NAMALWA (cell line): ENCODE results near the gene ZNF407.
A peak's percentile ranks its signal among the peaks of the same experiment; 100 is the strongest.

Experiments used
- DNase-seq: peaks from one replicate; pipeline ENCODE4 v3.0.0-alpha.2; 2015; ENCODE audit warnings: low spot score

Gene ZNF407

GRCh38 chr18:74579496-74580065 lies 18.1 kb upstream of the ZNF407 start:
- no peak for DNase-seq

- DNase-seq, result no peak
Observed at GRCh38 chr18:74582642-74583041, 15.0 kb upstream of the ZNF407 start.

GRCh38 chr18:74587441-74587840 lies 10.2 kb upstream of the ZNF407 start:
- DNase-seq, result no peak

- no peak for DNase-seq
Observed at GRCh38 chr18:74589021-74589420, 8.6 kb upstream of the ZNF407 start.

GRCh38 chr18:74589811-74590210 lies 7.9 kb upstream of the ZNF407 start:
- DNase-seq, result no peak

- no peak for DNase-seq
Observed at GRCh38 chr18:74590671-74591070, 7.0 kb upstream of the ZNF407 start.

GRCh38 chr18:74595431-74595830 lies 2.2 kb upstream of the ZNF407 start:
- no peak for DNase-seq

- peak; percentile 70 for DNase-seq
Observed at GRCh38 chr18:74597034-74597661, 522 bp upstream of the ZNF407 start.

- DNase-seq, result peak; percentile 89
Observed at GRCh38 chr18:74598350-74599001, 806 bp downstream of the ZNF407 start.

- peak; percentile 3 for DNase-seq
Observed at GRCh38 chr18:74604361-74604760, 6.7 kb downstream of the ZNF407 start.

GRCh38 chr18:74604774-74605173 lies 7.1 kb downstream of the ZNF407 start:
- DNase-seq, result no peak

- no peak for DNase-seq
Observed at GRCh38 chr18:74608681-74609080, 11.0 kb downstream of the ZNF407 start.

GRCh38 chr18:74609535-74609934 lies 11.9 kb downstream of the ZNF407 start:
- DNase-seq, result no peak

- DNase-seq, result no peak
Observed at GRCh38 chr18:74610051-74610615, 12.5 kb downstream of the ZNF407 start.

GRCh38 chr18:74610860-74611259 lies 13.2 kb downstream of the ZNF407 start:
- DNase-seq, result no peak

- DNase-seq, result no peak
Observed at GRCh38 chr18:74611765-74612164, 14.1 kb downstream of the ZNF407 start.

- DNase-seq, result no peak
Observed at GRCh38 chr18:74613381-74613780, 15.7 kb downstream of the ZNF407 start.

GRCh38 chr18:74616494-74616893 lies 18.8 kb downstream of the ZNF407 start:
- DNase-seq, result no peak

GRCh38 chr18:74617486-74617885 lies 19.8 kb downstream of the ZNF407 start:
- DNase-seq, result no peak

GRCh38 chr18:74622072-74622471 lies 24.4 kb downstream of the ZNF407 start:
- no peak for DNase-seq

GRCh38 chr18:74623047-74623816 lies 25.6 kb downstream of the ZNF407 start:
- peak; percentile 24 for DNase-seq

GRCh38 chr18:74624466-74624865 lies 26.8 kb downstream of the ZNF407 start:
- DNase-seq, result no peak

- DNase-seq, result no peak
Observed at GRCh38 chr18:74625157-74625556, 27.5 kb downstream of the ZNF407 start.
